ACC112 (cell line): ENCODE measurements around the gene PCDHGC3.
"Not testable (repeated sequence)": the region's sequence is repeated elsewhere in the genome, so short reads cannot be mapped to it uniquely, and the experiment has no call there.

Source experiments
- H2AFZ ChIP-seq: fragments of 200-600 bp; sonication (generic); one replicate; pipeline ENCODE4 v1.6.0; 2017; ENCODE audit warnings: antibody characterized with exemption, low read length; ENCODE audit not compliant: unreplicated experiment
- H3K27ac ChIP-seq: fragments of 200-600 bp; sonication (generic); 2 replicates; pipeline ENCODE4 v1.5.1; 2014; ENCODE audit warnings: low read depth, mild to moderate bottlenecking, antibody characterized with exemption, low read length, moderate library complexity
- H3K27me3 ChIP-seq: fragments of 200-600 bp; sonication (generic); 2 replicates; pipeline ENCODE4 v1.6.1; 2014; ENCODE audit warnings: mild to moderate bottlenecking, antibody characterized with exemption, low read length, moderate library complexity, mixed read lengths; ENCODE audit not compliant: insufficient read depth
- H3K36me3 ChIP-seq: fragments of 200-600 bp; sonication (generic); 2 replicates; pipeline ENCODE4 v1.6.1; 2016; ENCODE audit warnings: mild to moderate bottlenecking, antibody characterized with exemption, low read length, moderate library complexity, mixed read lengths; ENCODE audit not compliant: insufficient read depth
- H3K4me1 ChIP-seq: fragments of 200-600 bp; sonication (generic); one replicate; pipeline ENCODE4 v1.6.1; 2016; ENCODE audit warnings: low read length, mixed read lengths; ENCODE audit not compliant: insufficient read depth, unreplicated experiment, control insufficient read depth
- H3K4me3 ChIP-seq: fragments of 200-600 bp; sonication (generic); 2 replicates; pipeline ENCODE4 v1.5.1; 2014; ENCODE audit warnings: mild to moderate bottlenecking, low read depth, low read length
- H3K79me2 ChIP-seq: fragments of 200-600 bp; sonication (generic); one replicate; pipeline ENCODE4 v1.6.0; 2016; ENCODE audit warnings: low read length; ENCODE audit not compliant: control insufficient read depth, unreplicated experiment, insufficient read depth

PCDHGC3 gene

DNA sequence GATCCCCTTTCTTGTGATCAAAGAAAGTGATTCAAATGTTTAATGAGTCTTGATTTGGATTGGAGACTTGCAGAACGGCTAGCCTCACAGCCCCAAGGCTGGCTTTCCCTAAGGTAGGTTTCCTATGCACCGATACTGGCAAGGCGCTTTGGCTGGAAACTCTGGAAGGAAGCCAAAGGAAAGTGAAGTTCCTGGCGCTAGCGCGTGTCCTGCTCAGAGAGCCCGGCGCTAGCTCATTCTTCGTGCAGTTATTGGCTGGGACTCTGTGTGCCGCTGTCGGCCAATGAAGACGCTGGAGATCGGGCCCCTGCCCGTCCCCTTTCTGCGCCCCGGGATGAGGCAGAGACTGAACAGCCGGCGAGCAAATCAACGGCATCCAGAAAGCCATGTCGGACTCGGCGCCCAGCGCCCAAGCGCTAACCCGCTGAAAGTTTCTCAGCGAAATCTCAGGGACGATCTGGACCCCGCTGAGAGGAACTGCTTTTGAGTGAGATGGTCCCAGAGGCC is at the start of gene PCDHGC3:
TSS of gene PCDHGC3 (plus strand) at position 342 of the 507 bp plus-strand sequence. CDS start at position 493, 151 bp downstream.
- Histone ChIP-seq H3K79me2 (peaks cover 15% of the 10 kb centered on the region), H3K4me3 (peak within 1 kb of the TSS; percentile 83), H3K27me3 (no peaks in the 10 kb centered on the region), H3K4me1 (peaks cover 20% of the 10 kb centered on the region), H2AFZ (peak within 1 kb of the TSS; percentile 15), H3K27ac (peak within 1 kb of the TSS; percentile 43), H3K36me3 (no peaks in the 10 kb centered on the region)

DNA sequence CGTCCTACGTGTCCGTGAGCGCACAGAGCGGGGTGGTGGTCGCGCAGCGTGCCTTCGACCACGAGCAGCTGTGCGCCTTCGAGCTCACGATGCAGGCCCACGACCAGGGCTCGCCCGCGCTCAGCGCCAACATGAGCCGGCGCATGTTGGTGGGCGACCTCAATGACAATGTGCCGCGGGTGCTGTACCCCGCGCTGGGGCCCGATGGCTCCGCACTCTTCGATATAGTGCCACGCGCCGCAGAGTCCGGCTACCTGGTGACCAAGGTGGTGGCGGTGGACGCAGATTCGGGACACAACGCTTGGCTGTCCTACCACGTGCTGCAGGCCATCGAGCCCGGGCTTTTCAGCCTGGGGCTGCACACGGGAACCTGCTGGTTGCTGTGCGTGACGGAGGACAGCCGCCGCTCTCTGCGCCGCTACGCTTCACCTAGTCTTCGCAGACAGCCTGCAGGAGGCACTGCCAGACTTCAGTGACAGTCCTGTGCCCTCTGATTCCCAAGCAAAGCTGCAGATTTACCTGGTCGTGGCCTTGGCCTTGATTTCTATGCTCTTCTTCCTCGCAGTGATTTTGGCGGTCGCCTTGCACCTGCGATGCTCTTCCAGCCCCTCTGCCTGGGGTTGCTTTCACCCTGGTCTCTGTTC is 47.9 kb upstream of the PCDHGC3 start:
- Histone ChIP-seq H3K4me1 (no peaks in the 10 kb centered on the region), H3K36me3 (no peaks in the 10 kb centered on the region), H3K4me3 (no peak overlapping the region), H2AFZ (no peak overlapping the region), H3K27ac (no peak overlapping the region), H3K27me3 (peaks cover 48% of the 10 kb centered on the region; the same call in 1 of the 2 replicates), H3K79me2 (no peaks in the 10 kb centered on the region)

DNA sequence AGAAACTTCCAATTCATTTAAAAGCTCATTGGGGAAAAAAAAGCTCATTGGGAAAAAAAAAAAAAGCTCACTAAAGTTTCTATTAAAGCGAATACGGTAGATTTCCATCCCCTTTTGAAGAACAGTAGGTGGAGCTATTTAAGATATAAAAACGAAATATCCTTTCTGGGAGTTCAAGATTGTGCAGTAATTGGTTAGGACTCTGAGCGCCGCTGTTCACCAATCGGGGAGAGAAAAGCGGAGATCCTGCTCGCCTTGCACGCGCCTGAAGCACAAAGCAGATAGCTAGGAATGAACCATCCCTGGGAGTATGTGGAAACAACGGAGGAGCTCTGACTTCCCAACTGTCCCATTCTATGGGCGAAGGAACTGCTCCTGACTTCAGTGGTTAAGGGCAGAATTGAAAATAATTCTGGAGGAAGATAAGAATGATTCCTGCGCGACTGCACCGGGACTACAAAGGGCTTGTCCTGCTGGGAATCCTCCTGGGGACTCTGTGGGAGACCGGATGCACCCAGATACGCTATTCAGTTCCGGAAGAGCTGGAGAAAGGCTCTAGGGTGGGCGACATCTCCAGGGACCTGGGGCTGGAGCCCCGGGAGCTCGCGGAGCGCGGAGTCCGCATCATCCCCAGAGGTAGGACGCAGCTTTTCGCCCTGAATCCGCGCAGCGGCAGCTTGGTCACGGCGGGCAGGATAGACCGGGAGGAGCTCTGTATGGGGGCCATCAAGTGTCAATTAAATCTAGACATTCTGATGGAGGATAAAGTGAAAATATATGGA is 45.2 kb upstream of the PCDHGC3 start, which contains the start of gene PCDHGA12:
TSS of gene PCDHGA12 (plus strand) at position 176 of the 782 bp plus-strand sequence. CDS start at position 429, 253 bp downstream.
- Histone ChIP-seq H3K27ac (no peak within 1 kb of the TSS), H3K4me1 (no peaks in the 10 kb centered on the region), H3K36me3 (no peaks in the 10 kb centered on the region), H3K4me3 (peak within 1 kb of the TSS; percentile 70), H3K27me3 (peaks cover 22% of the 10 kb centered on the region; the same call in 1 of the 2 replicates), H2AFZ (peak within 1 kb of the TSS; percentile 13), H3K79me2 (no peaks in the 10 kb centered on the region)

DNA sequence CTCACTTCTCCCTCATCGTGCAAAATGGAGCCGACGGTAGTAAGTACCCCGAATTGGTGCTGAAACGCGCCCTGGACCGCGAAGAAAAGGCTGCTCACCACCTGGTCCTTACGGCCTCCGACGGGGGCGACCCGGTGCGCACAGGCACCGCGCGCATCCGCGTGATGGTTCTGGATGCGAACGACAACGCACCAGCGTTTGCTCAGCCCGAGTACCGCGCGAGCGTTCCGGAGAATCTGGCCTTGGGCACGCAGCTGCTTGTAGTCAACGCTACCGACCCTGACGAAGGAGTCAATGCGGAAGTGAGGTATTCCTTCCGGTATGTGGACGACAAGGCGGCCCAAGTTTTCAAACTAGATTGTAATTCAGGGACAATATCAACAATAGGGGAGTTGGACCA is 44.5 kb upstream of the PCDHGC3 start:
- Histone ChIP-seq H3K27me3 (peaks cover 14% of the 10 kb centered on the region; the same call in 1 of the 2 replicates), H3K79me2 (no peaks in the 10 kb centered on the region), H3K4me1 (no peaks in the 10 kb centered on the region), H3K36me3 (no peaks in the 10 kb centered on the region), H2AFZ (peak overlapping the region; percentile 13), H3K27ac (no peak overlapping the region), H3K4me3 (peak overlapping the region; percentile 70)

DNA sequence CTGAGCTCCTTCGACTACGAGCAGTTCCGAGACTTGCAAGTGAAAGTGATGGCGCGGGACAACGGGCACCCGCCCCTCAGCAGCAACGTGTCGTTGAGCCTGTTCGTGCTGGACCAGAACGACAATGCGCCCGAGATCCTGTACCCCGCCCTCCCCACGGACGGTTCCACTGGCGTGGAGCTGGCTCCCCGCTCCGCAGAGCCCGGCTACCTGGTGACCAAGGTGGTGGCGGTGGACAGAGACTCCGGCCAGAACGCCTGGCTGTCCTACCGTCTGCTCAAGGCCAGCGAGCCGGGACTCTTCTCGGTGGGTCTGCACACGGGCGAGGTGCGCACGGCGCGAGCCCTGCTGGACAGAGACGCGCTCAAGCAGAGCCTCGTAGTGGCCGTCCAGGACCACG is 43.5 kb upstream of the PCDHGC3 start:
- H3K4me3 ChIP-seq, result 0 out of 2 replicates have a peak overlapping the region, but pooled peaks have one; percentile 70
- peaks cover 10% of the 10 kb centered on the region; the same call in 1 of the 2 replicates for H3K27me3 ChIP-seq
- H2AFZ ChIP-seq, H3K36me3 ChIP-seq, H3K79me2 ChIP-seq, H3K27ac ChIP-seq, H3K4me1 ChIP-seq: not testable (repeated sequence)

DNA sequence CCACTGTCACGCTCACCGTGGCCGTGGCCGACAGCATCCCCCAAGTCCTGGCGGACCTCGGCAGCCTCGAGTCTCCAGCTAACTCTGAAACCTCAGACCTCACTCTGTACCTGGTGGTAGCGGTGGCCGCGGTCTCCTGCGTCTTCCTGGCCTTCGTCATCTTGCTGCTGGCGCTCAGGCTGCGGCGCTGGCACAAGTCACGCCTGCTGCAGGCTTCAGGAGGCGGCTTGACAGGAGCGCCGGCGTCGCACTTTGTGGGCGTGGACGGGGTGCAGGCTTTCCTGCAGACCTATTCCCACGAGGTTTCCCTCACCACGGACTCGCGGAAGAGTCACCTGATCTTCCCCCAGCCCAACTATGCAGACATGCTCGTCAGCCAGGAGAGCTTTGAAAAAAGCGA is 43.0 kb upstream of the PCDHGC3 start:
- H3K4me3 ChIP-seq, result not testable (repeated sequence)

DNA sequence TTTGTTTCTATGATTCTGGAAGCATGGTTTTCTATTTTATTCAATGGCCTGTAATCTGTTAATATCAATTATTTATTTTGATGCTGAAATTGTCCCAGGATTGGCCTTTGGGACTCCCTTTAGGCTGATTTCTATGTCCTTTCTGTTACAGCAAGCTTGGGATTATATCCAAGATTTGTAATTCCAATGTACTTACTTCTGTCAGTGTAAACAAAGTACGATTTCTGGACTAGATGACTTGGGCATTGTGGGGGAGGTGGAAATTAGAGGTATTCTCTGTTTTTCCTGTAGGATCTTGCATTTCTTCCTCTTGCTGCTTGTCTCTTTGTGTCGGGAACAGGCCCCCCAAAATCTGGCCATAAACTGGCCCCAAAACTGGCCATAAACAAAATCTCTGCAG is 41.8 kb upstream of the PCDHGC3 start:
- Histone ChIP-seq H3K79me2 (no peaks in the 10 kb centered on the region), H3K4me3 (no peak overlapping the region), H3K4me1 (no peaks in the 10 kb centered on the region), H3K36me3 (no peaks in the 10 kb centered on the region), H2AFZ (no peak overlapping the region), H3K27ac (no peak overlapping the region), H3K27me3 (peaks cover 10% of the 10 kb centered on the region; the same call in 1 of the 2 replicates)

More for the DNA sequence above, 43.0 kb upstream of the PCDHGC3 start:
- H3K27me3 ChIP-seq, result peaks cover 10% of the 10 kb centered on the region; the same call in 1 of the 2 replicates
- H3K4me1 ChIP-seq, H3K79me2 ChIP-seq, H3K27ac ChIP-seq, H3K36me3 ChIP-seq, H2AFZ ChIP-seq: not testable (repeated sequence)

DNA sequence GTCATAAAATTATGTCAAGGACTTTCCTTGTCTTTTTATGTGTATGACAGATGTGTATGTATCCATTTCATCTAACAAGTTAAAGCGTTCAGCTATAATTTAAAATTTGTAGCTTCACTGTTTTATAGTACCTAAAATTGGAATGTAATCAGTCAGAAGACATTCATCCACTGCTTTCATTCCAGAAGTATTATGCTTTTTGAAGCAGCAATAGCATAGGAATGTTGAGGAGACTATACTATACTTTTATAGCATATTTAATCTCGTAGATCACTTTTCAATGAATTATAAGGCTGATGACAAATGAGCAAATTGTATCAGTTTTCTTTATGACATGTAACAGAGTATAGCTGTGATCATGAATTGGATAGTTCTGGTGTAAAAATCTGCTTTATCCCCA is 38.5 kb upstream of the PCDHGC3 start:
- H3K79me2 ChIP-seq, result no peaks in the 10 kb centered on the region
- no peak overlapping the region for H2AFZ ChIP-seq
- H3K4me3 ChIP-seq, result no peak overlapping the region
- no peak overlapping the region for H3K27ac ChIP-seq
- H3K27me3 ChIP-seq, result no peaks in the 10 kb centered on the region; the same call in 1 of the 2 replicates
- H3K36me3 ChIP-seq, result no peaks in the 10 kb centered on the region
- H3K4me1 ChIP-seq, result no peaks in the 10 kb centered on the region

DNA sequence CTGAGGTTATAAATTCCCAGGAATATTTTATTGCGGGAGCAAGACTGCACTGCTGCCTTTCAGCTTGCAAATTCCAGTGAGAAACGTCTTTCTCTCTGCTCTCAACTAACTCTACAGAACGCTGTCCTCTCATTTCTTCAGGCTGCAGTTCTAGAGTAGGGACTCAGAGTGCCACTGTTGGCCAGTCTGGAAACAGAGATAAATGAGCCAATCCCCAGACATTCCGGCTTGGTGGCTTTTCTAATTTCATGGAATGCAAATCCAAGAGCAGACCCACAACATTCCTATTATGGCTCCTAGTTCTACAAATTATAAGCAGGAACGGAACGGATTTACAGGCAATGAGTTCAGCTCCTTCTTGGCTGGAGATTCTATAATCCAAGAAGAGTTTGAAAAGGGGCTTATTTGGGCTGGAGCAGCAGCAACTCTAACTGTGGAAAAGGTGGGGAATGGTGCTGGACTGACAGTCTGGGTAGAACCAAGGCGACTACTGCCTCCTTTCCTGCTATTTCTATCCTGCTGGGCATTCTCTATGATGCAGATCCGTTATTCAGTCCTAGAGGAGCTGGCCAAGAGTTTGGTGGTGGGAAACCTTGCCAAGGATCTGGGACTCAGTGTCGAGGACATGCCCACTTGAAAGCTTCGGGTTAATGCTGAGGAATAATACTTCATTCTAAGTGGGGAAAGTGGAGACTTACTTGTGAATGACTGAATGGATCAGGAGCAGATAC is 36.2 kb upstream of the PCDHGC3 start:
- Histone ChIP-seq H2AFZ (no peak overlapping the region), H3K4me1 (no peaks in the 10 kb centered on the region), H3K79me2 (no peaks in the 10 kb centered on the region), H3K27ac (no peak overlapping the region), H3K4me3 (no peak overlapping the region), H3K27me3 (no peaks in the 10 kb centered on the region), H3K36me3 (no peaks in the 10 kb centered on the region)

DNA sequence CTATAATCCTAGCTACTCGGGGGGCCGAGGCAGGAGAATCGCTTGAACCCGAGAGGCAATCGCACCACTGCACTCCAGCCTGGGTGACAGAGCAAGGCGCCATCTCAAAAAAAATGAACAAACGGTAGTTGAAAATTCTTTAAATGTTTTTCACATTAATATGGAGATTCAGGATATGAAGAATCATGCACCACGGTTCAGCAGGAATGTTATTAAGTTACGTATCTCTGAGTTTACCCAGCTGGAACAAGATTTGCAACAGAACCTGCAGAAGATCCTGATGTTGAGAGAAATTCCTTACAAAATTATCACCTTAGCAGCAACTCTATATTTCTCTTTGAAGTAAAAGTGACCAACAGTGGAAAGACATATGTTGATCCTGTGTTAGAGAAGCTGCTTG is 35.4 kb upstream of the PCDHGC3 start:
- Histone ChIP-seq H3K36me3 (no peaks in the 10 kb centered on the region), H2AFZ (no peak overlapping the region), H3K27me3 (no peaks in the 10 kb centered on the region), H3K4me1 (no peaks in the 10 kb centered on the region), H3K79me2 (no peaks in the 10 kb centered on the region), H3K4me3 (no peak overlapping the region), H3K27ac (no peak overlapping the region)
